Measurements from ENCODE around the gene MXD1.

DNA sequence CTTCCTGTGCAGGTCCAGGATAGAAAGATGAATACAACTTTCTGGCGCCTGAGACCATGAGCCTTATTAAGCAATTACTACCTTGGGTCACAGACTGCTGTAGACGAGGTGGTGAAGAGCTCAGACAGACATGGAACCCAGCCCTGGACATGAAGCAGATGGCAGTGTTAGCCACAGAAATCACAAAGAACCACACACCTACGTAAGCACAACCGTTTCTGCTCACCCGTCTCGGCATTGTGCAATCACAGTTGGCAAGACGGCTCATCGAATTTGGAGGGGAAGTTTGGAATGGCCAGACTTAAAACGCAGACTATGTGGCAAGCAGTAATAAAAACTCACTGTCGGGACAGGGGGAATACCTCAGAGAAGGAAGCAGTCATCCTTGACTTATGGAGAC, 70.8 kb downstream of the MXD1 start:
- TF ChIP-seq, protein P1, sequence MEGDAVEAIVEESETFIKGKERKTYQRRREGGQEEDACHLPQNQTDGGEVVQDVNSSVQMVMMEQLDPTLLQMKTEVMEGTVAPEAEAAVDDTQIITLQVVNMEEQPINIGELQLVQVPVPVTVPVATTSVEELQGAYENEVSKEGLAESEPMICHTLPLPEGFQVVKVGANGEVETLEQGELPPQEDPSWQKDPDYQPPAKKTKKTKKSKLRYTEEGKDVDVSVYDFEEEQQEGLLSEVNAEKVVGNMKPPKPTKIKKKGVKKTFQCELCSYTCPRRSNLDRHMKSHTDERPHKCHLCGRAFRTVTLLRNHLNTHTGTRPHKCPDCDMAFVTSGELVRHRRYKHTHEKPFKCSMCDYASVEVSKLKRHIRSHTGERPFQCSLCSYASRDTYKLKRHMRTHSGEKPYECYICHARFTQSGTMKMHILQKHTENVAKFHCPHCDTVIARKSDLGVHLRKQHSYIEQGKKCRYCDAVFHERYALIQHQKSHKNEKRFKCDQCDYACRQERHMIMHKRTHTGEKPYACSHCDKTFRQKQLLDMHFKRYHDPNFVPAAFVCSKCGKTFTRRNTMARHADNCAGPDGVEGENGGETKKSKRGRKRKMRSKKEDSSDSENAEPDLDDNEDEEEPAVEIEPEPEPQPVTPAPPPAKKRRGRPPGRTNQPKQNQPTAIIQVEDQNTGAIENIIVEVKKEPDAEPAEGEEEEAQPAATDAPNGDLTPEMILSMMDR (IDR thresholded peaks at IDR 0.05; ENCODE audit: low read depth, low read length, poor library complexity, severe bottlenecking), result no peak
- TF ChIP-seq EZH2phosphoT487 (IDR thresholded peaks at IDR 0.05; ENCODE audit: borderline replicate concordance, low read length), result no peak
